Testis (tissue), 2 donors: ENCODE results near the gene CFAP57.

Source experiments
- POLR2A ChIP-seq: fragments of 450-650 bp; IDR thresholded peaks from one replicate; pipeline ENCODE4 v1.6.1; 2017; ENCODE audit warnings: antibody characterized with exemption, mild to moderate bottlenecking, moderate library complexity
- TF ChIP-seq, protein P1 (sequence below), 3 experiments: fragments of 450-650 bp in 2 of 3; fragments of 200-600 bp in 1 of 3; sonication (generic) in 1 of 3; IDR thresholded peaks; one replicate each; pipeline ENCODE4 v1.5.1; 2016 to 2019; ENCODE audit warnings: antibody characterized with exemption in 3 of 3, mild to moderate bottlenecking in 2 of 3, moderate library complexity in 1 of 3

- no peak for TF ChIP-seq POLR2A
- TF ChIP-seq, protein P1, sequence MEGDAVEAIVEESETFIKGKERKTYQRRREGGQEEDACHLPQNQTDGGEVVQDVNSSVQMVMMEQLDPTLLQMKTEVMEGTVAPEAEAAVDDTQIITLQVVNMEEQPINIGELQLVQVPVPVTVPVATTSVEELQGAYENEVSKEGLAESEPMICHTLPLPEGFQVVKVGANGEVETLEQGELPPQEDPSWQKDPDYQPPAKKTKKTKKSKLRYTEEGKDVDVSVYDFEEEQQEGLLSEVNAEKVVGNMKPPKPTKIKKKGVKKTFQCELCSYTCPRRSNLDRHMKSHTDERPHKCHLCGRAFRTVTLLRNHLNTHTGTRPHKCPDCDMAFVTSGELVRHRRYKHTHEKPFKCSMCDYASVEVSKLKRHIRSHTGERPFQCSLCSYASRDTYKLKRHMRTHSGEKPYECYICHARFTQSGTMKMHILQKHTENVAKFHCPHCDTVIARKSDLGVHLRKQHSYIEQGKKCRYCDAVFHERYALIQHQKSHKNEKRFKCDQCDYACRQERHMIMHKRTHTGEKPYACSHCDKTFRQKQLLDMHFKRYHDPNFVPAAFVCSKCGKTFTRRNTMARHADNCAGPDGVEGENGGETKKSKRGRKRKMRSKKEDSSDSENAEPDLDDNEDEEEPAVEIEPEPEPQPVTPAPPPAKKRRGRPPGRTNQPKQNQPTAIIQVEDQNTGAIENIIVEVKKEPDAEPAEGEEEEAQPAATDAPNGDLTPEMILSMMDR (IDR thresholded peaks at IDR 0.05): no peak
Measured at GRCh38 chr1:43174873-43175272, 2.7 kb downstream of the CFAP57 start.
